Measurements from ENCODE around the gene ADAM19. TPM values are rescaled to one million over a fixed set of nuclear protein-coding genes. Genes with fewer than 3 reads are reported as not detected.

ADAM19 gene
- total RNA-seq, 4 donors from 2014 or later, result 4.0 to 28.1 (median 15.1) TPM

- H3K9me3 ChIP-seq, result no peaks in the 10 kb centered on the region
- H3K4me1 ChIP-seq, result peaks cover 0 to 8% (median 3%) of the 10 kb centered on the region in 4 donors
- no peak for DNase-seq
- 83 to 92% methylated on average over 4 to 11 of the region's 11 CpGs for WGBS, 2 donors (ENCODE audit: low coverage in 1 of 2)
- no peak overlapping the region for H3K27ac ChIP-seq
- no peaks in the 10 kb centered on the region for H3K27me3 ChIP-seq
- TF ChIP-seq POLR2AphosphoS5 (IDR thresholded peaks at IDR 0.05), result no peak
- TF ChIP-seq POLR2A (IDR thresholded peaks at IDR 0.05), result no peak
- TF ChIP-seq, protein P1, sequence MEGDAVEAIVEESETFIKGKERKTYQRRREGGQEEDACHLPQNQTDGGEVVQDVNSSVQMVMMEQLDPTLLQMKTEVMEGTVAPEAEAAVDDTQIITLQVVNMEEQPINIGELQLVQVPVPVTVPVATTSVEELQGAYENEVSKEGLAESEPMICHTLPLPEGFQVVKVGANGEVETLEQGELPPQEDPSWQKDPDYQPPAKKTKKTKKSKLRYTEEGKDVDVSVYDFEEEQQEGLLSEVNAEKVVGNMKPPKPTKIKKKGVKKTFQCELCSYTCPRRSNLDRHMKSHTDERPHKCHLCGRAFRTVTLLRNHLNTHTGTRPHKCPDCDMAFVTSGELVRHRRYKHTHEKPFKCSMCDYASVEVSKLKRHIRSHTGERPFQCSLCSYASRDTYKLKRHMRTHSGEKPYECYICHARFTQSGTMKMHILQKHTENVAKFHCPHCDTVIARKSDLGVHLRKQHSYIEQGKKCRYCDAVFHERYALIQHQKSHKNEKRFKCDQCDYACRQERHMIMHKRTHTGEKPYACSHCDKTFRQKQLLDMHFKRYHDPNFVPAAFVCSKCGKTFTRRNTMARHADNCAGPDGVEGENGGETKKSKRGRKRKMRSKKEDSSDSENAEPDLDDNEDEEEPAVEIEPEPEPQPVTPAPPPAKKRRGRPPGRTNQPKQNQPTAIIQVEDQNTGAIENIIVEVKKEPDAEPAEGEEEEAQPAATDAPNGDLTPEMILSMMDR (IDR thresholded peaks at IDR 0.05), result no peak
- no peak for TF ChIP-seq EP300 (IDR thresholded peaks at IDR 0.05; ENCODE audit: low read depth)
- H3K4me3 ChIP-seq, result no peak overlapping the region
- intact Hi-C loops (cut with DNase I; ENCODE audit: low total_unique reads) (no loop called here), in situ Hi-C loops (cut with MboI; ENCODE audit: low pct_ligation_motif_present in 1 of 4, low pct_unique_long_range_greater_than_20kb in 1 of 4, low sequenced_read_pairs in 3 of 4) (loop anchor here in 2 of 4 donors (25.0 kb wide), 2 partner anchors 221 to 246 kb away; partner anchors contain the start of genes LSM11 (in 1 of the 2) and THG1L (in 1 of the 2))
- no peaks in the 10 kb centered on the region for H3K36me3 ChIP-seq
Measured at GRCh38 chr5:157491471-157491995, 84.0 kb downstream of the ADAM19 start.

DNA sequence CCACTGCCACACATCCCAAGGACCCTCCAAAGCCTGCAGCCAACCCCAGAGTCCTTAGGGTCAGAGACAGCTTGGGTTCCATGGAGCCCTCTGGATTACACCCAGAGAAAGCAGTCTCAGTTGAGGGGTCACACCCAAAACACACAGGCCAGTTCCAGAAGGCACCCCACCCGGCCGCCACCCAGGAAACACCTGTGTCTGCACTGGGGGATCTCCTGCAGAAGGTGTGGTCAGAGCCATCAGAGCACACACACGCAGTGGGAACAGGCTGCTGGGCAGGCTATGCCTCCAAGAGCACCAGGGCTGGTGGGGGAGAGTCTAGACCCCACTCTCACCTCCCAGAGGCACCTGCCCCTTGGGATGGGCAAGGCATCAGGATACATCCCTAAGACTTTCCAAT, 88.2 kb downstream of the ADAM19 start:
- no peaks in the 10 kb centered on the region for H3K36me3 ChIP-seq
- H3K27me3 ChIP-seq, result no peaks in the 10 kb centered on the region
- in situ Hi-C loops (cut with MboI; ENCODE audit: low pct_ligation_motif_present in 1 of 4, low pct_unique_long_range_greater_than_20kb in 1 of 4, low sequenced_read_pairs in 3 of 4), result loop anchor here in 2 of 4 donors (25.0 kb wide), 2 partner anchors 225 to 250 kb away; partner anchors contain the start of genes LSM11 (in 1 of the 2) and THG1L (in 1 of the 2)
- TF ChIP-seq EP300 (IDR thresholded peaks at IDR 0.05; ENCODE audit: low read depth) (no peak), POLR2AphosphoS5 (IDR thresholded peaks at IDR 0.05) (no peak), POLR2A (IDR thresholded peaks at IDR 0.05) (no peak)
- TF ChIP-seq, protein P1 (IDR thresholded peaks at IDR 0.05), result no peak
- H3K9me3 ChIP-seq, result no peaks in the 10 kb centered on the region
- peaks cover 0 to 8% (median 3%) of the 10 kb centered on the region in 4 donors for H3K4me1 ChIP-seq
- H3K27ac ChIP-seq, result peak overlapping the region; percentile 33 to 69 (median 46)
- DNase-seq, result peak; percentile 67
- 42% methylated on average over 3 of the region's 3 CpGs; no CpG with 5 or more reads in 1 of the 2 donors for WGBS, 2 donors (ENCODE audit: low coverage in 1 of 2)
- H3K4me3 ChIP-seq, result no peak overlapping the region
- intact Hi-C loops (cut with DNase I; ENCODE audit: low total_unique reads), result loop anchor here (5.0 kb wide), 1 partner anchor 1220 kb away; no protein-coding TSS in a partner anchor

DNA sequence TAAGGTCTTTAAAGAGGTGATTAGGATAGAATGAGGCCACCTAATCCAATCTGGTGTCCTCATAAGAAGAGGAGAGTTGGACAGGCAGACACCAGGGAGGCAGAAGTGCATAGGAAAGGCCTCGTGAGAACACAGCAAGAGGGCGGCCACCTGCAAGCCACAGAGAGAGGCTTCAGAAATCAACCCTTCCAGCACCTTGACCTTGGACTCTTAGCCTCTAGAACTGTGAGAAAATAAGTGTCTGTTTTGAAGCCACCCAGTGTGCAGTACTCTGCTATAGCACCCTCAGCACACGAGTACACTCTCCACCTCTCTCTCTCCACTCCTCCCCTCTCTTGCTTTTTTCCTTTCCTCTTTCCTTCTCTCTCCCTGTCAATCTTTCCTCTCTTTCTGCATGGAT, 88.7 kb downstream of the ADAM19 start:
- H3K27ac ChIP-seq, result peak overlapping the region; percentile 33 to 69 (median 46)
- 62 to 80% methylated on average over 3 of the region's 3 CpGs for WGBS, 2 donors (ENCODE audit: low coverage in 1 of 2)
- no peak for DNase-seq
- intact Hi-C loops (cut with DNase I; ENCODE audit: low total_unique reads) (loop anchor here (5.0 kb wide), 1 partner anchor 1220 kb away; no protein-coding TSS in a partner anchor), in situ Hi-C loops (cut with MboI; ENCODE audit: low pct_ligation_motif_present in 1 of 4, low pct_unique_long_range_greater_than_20kb in 1 of 4, low sequenced_read_pairs in 3 of 4) (loop anchor here in 2 of 4 donors (25.0 kb wide), 2 partner anchors 225 to 250 kb away; partner anchors contain the start of genes LSM11 (in 1 of the 2) and THG1L (in 1 of the 2))
- no peaks in the 10 kb centered on the region for H3K9me3 ChIP-seq
- no peaks in the 10 kb centered on the region for H3K27me3 ChIP-seq
- H3K4me1 ChIP-seq, result peaks cover 0 to 8% (median 3%) of the 10 kb centered on the region in 4 donors
- TF ChIP-seq EP300 (IDR thresholded peaks at IDR 0.05; ENCODE audit: low read depth), result no peak
- TF ChIP-seq POLR2A (IDR thresholded peaks at IDR 0.05), result no peak
- no peak overlapping the region for H3K4me3 ChIP-seq
- H3K36me3 ChIP-seq, result no peaks in the 10 kb centered on the region

DNA sequence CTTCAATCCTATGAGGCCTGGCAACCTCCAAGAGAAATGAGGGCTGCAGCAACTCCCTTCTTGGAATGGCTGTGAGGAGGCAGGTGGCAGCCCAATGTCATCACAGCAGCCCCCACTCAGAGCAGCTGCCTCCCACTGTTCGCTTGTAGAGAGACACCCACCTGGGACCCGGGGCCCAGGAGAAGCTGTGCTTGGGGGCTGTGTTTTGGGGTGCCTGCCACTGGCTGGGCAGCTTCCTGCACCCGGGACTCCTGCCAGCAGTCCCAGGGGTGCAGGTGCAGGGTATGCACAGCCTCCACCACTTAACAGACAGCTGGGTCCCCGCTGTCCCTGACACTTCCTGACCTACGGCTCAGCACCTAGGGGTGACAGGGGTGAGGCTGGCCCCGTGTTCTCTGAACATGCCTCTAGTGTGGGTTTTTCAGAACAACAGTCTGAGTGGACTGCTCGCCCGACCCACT, 89.3 kb downstream of the ADAM19 start:
- TF ChIP-seq POLR2A (IDR thresholded peaks at IDR 0.05), result no peak
- TF ChIP-seq POLR2AphosphoS5 (IDR thresholded peaks at IDR 0.05), result no peak
- no peak for TF ChIP-seq EP300 (IDR thresholded peaks at IDR 0.05; ENCODE audit: low read depth)
- Histone ChIP-seq H3K4me1 (peaks cover 0 to 8% (median 3%) of the 10 kb centered on the region in 4 donors), H3K36me3 (no peaks in the 10 kb centered on the region), H3K9me3 (no peaks in the 10 kb centered on the region), H3K27me3 (no peaks in the 10 kb centered on the region), H3K4me3 (no peak overlapping the region), H3K27ac (peak overlapping the region; percentile 33 to 69 (median 46))
- in situ Hi-C loops (cut with MboI; ENCODE audit: low pct_ligation_motif_present in 1 of 4, low pct_unique_long_range_greater_than_20kb in 1 of 4, low sequenced_read_pairs in 3 of 4), result loop anchor here in 2 of 4 donors (25.0 kb wide), 2 partner anchors 226 to 251 kb away; partner anchors contain the start of genes LSM11 (in 1 of the 2) and THG1L (in 1 of the 2)
- DNase-seq, result peak; percentile 58
- 67% methylated on average over 8 of the region's 8 CpGs; no CpG with 5 or more reads in 1 of the 2 donors for WGBS, 2 donors (ENCODE audit: low coverage in 1 of 2)
- intact Hi-C loops (cut with DNase I; ENCODE audit: low total_unique reads), result loop anchor here (5.0 kb wide), 1 partner anchor 1221 kb away; no protein-coding TSS in a partner anchor

- Histone ChIP-seq H3K4me3 (no peak overlapping the region), H3K4me1 (peaks cover 0 to 8% (median 3%) of the 10 kb centered on the region in 4 donors), H3K27ac (peak overlapping the region in 3 of 4 donors; percentile 44 to 69 (median 48)), H3K27me3 (no peaks in the 10 kb centered on the region), H3K36me3 (no peaks in the 10 kb centered on the region), H3K9me3 (no peaks in the 10 kb centered on the region)
- DNase-seq, result peak; percentile 41
- no peak for TF ChIP-seq POLR2AphosphoS5 (IDR thresholded peaks at IDR 0.05)
- no peak for TF ChIP-seq POLR2A (IDR thresholded peaks at IDR 0.05)
- TF ChIP-seq EP300 (IDR thresholded peaks at IDR 0.05; ENCODE audit: low read depth), result no peak
- TF ChIP-seq, protein P1 (IDR thresholded peaks at IDR 0.05), result no peak
- in situ Hi-C loops (cut with MboI; ENCODE audit: low pct_ligation_motif_present in 1 of 4, low pct_unique_long_range_greater_than_20kb in 1 of 4, low sequenced_read_pairs in 3 of 4) (loop anchor here in 2 of 4 donors (25.0 kb wide), 2 partner anchors 226 to 251 kb away; partner anchors contain the start of genes LSM11 (in 1 of the 2) and THG1L (in 1 of the 2)), intact Hi-C loops (cut with DNase I; ENCODE audit: low total_unique reads) (loop anchor here (5.0 kb wide), 1 partner anchor 1221 kb away; no protein-coding TSS in a partner anchor)
- WGBS, 2 donors (ENCODE audit: low coverage in 1 of 2), result 90% methylated on average over 3 of the region's 3 CpGs; no CpG with 5 or more reads in 1 of the 2 donors
Measured at GRCh38 chr5:157485811-157486210, 89.8 kb downstream of the ADAM19 start.
